Fibroblast of skin of right quadriceps (primary cell): Measurements from ENCODE around the gene MIDN.
A peak's percentile ranks its signal among the peaks of the same experiment; 100 is the strongest.

ENCODE experiments used
- DNase-seq: peaks from one replicate; pipeline ENCODE4 v3.0.0-alpha.2; 2013

The MIDN gene

DNA sequence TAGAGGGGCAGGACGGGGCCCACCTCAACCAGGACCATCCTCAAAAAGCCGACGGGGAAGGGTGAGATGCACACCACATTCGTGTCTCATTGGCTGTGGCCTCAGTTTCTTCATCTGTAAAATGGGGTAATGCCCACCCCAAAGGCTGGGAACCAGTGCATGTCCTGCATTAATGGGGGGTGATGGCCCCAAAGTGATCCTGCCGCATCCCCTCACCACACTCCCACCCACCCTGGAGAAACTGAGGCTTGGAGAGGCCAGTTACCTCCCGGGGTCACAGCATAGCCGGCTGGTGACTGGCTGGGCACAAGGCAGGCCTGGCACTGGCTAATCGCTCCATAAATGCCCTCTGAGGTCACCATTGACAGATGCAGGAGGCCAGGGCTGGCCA is 640 bp upstream of the MIDN start:
- no peak for DNase-seq

DNA sequence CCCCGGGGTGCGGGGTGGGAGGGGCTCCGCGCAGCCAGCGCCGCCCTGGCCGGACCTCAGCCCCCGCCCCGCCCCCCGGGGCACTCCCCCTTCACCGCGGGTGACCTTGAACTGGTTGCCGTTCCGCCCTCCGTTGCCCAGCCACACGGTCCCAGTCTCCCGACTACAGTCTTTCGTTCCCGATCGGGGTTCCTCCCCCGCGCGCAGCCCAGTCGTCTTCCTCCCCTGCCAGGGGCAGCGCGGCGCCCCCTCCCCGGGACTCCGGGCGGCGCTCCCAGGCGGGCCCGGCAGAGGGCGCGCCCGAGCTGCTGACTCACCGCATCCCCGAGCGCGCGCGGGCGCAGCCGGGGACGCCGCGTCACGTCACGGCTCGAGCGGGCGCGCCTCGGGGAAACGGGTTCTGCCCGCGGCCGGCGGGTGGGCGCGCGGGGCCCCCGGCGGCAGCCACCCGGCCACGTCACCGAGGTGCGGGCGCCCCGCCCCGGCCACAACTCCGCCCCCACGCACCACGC is 459 bp downstream of the MIDN start:
- peak; percentile 77 for DNase-seq

DNA sequence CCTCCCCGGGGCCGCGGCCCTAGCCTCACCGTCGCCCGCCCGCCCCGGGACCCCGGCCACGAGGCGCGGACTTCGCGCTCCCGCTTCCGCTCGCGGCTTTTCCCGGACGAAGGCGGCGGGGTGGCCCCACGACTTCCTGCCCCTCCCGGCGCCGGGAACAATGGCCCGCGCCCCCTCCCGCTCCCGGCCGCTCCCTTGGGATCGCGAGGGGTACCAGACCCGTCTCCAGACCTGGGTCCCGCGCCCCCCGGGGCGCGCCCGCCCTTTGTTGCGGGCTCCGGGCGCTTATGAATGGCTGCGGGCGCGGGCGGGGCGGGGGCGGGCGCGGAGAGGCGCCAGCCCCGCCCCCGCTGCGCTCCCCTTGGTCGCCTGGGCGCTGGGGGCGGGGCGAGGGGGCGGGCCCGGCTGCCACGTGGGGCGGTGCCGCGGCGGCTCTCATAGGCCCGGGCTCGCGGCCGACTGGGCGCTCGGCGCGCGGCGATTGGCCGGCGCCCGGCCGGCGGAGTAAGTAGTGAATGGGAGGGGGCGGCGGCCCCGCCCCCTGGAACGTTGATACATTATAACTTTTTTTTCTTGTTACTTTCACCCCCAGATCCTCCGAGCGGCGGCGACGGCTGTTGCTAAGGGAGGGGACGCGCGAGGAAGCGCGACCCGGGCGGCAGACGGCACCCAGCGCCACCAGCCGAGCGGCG is 1.1 kb downstream of the MIDN start:
- DNase-seq = peak; percentile 98

DNA sequence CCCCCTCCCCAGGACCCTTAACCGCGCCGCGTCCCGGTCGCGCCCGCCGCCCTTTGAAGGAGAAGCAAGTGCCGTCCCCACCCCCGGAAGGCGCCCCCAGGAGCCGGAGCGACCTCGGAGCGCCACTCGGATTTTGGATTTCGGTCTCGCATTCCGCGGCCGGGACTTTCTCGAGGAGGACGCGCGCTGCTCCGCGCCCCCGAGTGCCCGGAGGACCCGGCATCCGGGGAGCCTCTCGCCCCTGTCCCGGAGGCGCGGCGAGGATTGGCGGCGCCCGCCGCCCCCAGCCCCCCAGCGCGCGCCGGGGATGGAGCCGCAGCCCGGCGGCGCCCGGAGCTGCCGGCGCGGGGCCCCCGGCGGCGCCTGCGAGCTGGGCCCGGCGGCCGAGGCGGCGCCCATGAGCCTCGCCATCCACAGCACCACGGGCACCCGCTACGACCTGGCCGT is 1.6 kb downstream of the MIDN start:
- DNase-seq = no peak

DNA sequence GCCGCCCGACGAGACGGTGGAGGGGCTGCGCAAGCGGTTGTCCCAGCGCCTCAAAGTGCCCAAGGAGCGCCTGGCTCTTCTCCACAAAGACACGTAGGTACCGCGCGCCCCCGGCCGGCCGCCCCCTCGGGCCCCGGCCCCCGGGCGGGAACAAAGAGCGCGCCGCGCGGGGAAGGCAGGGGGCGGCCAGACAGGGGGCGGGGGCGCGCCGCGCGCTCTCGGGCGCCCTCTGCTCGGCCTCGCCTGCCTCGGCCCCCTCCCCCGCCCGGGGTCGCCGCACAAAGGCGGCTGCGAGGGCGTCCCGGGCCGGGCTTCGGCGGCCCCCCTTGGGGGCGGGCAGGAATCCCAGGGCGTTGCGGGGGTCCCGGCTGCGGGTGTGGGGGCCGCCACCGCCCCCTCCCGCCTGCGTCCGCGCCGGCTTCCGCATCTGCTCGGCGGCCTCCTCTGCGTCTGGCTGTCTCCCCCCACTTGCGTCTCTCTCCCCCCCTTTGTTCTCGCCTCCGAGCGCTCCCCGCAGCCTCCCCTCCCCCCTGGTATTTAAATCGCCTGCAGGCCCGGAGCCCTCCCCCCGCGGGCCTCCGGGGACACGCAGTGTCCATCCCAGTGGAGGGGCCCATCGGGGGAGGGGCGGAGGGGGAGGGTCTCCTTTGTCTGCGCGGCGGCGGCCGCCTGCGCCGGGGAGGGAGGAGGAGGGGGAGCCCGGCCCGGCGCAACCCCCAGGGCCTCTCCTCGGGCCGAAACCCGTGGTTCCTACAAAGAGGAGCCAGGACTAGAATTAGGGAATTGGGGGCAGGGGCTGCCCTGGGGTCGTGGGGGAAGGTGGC is 2.3 kb downstream of the MIDN start:
- peak; percentile 82 for DNase-seq

DNA sequence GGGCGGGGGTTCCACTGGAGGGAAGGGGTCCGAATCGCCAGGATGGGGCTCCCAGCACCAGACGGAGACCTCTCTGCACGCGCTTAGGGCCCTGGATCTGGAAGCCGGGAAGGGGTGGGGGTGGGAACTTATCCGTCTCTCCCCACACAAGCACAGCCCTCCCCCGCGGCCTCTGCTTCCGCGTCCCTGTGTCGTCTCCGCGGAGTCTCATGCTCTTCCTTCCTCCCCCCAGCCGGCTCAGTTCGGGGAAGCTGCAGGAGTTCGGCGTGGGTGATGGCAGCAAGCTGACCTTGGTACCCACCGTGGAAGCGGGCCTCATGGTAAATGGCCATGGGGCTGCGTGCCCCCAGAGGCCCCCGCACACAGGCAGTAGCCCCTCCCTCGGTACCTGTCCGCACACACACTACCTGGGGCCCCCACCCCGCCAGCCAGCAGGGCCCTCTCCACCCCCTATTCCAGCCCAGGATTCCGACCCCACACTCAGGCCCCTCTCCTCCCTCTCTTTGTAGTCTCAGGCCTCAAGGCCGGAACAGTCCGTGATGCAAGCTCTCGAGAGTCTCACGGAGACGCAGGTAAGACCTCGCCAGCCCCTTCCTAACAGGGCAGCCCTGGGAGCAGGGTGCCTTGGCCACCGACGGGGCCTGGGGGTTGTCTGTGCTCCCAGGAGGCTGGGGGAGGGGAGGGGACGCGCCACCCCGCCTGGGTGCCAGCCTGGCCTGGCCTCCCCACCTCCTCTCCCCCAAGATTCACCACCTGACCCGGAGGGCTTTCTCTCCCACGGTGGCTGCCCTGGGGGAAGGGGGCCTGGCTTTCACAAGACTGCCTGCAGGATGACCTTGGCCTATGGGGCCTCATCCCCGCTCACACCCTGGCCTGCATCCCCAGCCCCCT is 3.2 kb downstream of the MIDN start:
- DNase-seq = peak; percentile 79

DNA sequence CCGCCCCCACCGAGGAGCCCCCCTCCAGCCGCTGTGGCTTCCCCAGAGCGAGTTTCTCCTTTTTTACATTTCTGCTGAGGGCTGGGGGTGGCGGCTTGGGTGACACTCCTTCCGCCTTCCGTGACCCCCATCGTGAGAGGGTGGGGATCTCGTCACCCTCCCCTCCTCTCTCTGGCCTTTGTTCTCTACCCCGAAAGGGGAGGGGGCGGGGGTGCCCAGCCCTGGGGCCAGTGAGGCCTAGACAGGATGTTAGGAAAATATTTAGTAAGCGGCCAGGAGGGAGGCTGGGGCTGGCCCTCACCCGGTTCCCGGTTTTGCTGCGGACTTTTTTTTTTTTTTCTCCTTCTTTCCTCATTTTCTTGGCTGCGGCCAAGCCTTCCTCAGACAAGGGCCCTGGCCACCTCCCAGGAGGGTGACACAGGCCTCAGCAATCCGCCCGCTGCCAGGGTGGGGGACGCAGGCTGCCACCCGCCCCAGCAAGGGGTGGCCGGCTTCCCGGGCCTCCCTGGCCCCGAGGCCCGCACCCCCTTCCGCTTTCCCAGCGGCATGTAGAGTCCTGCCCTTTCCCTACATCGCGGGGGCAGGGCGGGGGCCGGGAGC is 3.9 kb downstream of the MIDN start:
- DNase-seq = peak; percentile 96

DNA sequence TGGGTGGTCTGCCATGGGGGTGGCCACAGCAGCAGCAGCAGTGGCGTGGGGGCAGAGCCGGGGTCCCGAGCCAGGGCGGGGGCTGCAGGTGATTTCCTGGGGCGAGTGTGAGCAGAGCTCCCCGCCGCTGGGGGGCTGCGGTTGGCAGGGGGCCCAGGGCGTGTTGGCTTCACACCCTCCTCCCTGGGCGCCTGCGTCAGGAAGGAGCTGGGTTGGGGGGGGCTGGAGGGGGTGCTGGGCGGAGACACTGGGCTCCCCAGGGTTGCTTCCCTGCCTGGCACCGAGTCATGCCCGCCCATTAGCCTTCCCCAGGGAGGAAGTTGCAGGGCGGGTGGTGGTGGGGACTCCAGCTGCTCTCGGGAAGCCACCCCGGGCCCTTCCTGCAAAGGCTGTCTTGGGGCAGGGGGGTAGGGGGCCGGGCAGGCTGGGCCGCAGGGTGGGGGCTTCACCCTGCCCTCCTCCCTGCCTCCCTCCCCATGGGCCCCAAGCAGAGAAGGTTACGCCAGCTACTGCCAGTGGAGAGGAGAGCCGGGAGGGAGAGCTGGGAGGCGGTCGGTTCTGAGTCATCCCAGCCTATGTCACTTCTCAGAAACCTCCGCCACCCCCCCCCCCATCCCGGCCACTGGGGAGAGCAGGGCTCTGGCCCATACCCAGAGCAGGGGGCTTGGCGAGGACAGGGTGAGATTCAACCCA is 4.6 kb downstream of the MIDN start:
- peak; percentile 98 for DNase-seq

DNA sequence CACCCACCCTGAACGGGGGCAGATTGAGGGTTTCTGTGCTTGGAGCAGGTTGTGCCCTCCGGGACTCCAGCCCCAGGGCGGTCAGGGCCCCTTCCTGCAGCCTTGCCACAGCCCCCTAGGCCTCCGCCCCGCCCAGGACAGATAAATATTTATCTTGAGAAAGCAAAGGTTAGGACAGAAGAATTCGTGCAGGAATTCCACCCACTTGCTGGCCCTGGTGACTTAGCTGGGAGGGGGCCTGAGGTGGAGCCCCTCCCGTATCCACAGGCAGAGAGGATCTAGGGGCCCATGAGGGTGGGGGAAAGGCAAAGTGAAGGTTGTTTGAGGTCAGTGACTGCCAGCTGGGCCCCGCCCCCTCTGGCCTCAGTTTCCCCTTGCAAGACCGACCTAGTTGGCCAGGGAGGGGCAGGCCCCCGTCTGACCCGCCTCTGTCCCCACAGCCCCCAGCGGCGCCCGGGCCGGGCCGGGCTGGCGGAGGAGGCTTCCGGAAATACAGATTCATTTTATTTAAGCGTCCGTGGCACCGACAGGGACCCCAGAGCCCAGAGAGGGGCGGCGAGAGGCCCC is 5.2 kb downstream of the MIDN start:
- DNase-seq = no peak

DNA sequence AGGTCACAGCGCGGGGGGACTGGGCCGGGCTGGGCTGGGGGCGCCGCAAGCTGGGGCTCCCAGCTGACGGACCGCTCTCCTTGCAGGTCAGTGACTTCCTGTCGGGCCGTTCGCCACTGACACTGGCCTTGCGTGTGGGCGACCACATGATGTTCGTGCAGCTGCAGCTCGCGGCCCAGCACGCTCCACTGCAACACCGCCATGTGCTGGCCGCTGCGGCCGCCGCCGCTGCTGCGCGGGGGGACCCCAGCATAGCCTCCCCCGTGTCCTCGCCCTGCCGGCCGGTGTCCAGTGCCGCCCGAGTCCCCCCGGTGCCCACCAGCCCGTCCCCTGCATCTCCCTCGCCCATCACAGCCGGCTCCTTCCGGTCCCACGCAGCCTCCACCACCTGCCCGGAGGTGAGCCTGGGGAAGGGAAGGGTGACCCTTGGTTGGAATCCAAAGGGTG is 5.7 kb downstream of the MIDN start:
- no peak for DNase-seq

DNA sequence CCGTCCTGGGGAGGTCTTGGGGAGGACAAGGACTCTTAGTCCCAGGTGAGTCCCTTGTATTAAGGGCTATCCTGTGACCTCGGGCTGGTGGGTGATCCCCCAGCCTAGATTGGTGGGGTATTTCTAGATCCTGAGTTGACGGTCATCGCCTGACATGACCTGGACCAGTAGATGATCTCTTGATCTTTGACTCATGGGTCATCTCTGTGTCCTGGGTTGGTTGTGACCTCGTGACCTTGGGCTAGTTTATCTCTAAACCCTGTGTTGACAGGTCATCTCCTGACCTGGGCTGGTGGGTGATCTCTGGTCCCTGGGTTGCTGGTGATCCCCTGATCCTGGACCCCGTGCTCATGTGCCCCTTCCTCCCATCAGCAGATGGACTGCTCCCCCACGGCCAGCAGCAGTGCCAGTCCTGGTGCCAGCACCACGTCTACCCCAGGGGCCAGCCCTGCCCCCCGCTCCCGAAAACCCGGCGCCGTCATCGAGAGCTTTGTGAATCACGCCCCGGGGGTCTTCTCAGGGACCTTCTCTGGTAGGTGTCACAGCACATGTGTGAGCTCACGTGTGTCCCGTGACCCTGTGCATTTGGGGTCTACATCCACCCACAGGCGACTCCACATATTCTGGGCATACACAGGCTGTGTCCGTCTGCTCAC is 6.3 kb downstream of the MIDN start:
- DNase-seq = no peak

DNA sequence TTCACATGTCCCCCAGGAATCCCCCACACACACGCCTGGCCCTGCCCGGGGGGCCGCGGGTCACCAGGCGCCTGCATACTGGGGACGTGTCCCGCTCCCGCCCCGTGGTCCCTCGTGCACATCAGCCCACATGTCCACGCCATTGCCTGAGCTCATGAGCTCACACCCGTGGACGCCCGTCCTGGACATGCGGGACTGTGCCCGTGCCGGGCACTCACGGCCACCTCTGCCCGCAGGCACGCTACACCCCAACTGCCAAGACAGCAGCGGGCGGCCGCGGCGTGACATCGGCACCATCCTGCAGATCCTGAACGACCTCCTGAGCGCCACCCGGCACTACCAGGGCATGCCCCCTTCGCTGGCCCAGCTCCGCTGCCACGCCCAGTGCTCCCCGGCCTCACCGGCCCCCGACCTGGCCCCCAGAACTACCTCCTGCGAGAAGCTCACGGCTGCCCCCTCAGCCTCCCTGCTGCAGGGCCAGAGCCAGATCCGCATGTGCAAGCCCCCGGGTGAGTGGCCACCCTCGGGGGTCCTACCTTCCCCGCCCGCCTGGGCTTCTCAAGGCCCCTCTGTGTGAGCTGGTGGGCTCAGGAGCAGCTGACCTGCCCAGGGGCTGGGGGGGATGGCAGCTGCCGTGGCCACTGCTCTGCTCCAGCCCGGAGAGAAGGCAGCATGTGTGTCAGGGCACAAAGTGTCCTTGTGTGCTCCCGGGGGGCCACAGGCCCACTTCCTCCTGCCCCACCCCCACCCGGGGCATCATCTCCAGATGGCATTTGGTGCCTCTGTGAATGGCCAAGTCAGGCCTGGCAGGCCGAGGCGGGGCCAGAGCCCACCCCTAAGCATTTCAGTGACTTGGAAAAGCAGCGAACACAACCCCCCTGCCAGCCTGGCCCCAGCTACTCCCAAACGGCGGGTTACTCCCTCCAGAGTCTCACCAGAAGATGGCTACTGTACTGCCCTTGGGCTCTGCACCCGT is 7.1 kb downstream of the MIDN start:
- DNase-seq = no peak

DNA sequence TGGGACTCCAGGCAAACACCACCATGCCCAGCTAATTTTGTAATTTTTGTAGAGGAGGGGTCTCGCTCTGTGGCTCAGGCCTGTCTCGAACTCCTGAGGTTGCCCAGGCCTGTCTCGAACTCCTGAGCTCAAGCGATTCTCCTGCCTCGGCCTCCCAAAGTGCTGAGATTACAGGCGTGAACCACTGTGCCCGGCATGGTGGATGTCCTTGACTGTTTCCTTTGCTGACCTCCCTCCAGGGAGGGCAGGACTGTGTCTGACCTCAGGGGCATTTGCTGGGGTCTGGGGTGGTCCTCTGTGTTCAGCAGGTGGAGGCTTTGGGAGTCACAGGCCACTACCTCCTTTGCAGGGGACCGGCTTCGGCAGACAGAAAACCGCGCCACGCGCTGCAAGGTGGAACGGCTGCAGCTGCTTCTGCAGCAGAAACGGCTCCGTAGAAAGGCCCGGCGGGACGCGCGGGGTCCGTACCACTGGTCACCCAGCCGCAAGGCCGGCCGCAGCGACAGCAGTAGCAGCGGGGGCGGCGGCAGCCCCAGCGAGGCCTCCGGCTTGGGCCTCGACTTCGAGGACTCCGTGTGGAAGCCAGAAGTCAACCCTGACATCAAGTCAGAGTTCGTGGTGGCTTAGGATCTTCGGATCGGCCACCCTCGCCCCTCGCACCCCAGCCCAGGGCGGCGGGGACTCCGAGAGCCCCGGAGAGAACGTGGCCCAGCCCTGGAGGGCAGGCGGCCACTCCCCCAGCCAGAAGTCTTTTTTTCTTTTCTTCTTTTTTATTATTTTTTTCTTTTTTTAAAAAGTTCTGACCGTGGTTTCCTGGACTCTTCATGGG is 8.5 kb downstream of the MIDN start:
- DNase-seq = no peak

DNA sequence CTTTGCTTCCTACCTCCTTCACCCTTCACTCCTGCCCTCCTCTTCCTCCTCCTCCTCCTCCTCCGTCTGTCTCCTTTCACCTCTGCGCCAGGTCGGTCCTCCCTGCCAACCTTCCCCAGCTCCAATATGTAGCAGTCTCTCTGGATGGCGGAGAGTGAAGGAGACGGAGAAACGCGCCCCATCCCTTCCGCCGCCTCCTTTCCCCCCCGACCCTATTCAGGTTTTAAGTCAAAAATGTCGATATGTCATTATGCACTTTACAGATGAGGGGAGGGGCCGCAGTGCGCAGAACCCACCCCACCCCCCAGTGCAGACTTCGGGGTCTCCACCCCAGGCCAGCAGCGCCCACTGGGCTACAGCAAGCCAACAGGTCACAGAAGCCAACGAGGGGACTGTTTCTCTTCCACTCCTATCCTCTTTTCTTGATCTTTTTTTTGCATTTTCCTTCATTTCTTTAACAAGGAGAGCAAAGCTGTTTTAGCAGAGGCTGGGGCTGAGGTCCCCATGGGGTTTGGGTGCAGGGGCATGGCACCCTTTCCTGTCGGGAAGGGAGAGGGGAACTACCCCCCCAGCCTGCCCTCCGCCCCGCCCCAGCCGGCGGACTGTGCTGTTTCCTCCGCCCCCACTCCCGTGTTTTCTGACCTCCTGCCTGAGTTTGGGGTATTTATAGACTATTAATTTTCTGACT is 9.2 kb downstream of the MIDN start:
- no peak for DNase-seq

DNA sequence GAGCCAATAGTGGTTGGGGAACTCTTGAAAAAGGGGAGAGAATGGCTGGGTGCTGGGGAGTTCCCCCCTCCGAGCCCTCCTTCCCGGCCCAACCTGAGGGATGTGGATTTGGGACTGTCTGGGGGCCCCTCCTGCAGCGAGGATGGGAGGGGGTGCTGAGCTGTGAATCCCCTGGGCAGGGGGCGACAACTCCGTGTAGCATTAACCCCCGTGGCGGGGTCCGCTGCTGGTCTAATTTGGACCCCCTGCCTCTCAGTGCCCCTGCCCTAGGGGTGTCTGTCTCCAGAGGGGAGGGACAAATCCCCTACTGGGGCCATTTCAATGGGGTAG is 9.7 kb downstream of the MIDN start:
- DNase-seq = no peak

DNA sequence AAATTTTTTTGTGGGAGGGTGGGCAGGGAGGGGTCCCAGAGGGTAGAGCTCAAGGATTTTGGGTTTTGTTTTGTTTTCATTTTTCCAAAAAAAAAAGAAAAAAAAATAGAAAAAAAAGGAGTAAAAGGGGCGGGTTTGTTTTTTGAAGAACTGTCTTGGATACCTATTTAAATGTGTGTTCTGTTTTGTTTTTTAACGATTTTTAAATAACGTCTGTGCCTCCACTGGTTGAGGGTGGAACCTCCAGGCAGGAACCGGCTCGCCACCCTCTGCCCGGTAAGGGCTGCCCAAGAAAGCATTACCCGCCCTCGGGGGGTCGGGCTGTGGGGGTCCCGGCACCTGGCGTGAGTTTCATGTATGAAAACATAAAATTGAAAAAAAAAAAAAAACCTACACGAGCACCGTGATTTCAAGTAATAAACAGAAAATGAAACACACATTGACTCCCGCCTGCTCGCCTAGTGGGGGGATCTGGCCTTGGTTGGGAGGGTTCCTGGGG is 10.4 kb downstream of the MIDN start:
- DNase-seq = no peak

DNA sequence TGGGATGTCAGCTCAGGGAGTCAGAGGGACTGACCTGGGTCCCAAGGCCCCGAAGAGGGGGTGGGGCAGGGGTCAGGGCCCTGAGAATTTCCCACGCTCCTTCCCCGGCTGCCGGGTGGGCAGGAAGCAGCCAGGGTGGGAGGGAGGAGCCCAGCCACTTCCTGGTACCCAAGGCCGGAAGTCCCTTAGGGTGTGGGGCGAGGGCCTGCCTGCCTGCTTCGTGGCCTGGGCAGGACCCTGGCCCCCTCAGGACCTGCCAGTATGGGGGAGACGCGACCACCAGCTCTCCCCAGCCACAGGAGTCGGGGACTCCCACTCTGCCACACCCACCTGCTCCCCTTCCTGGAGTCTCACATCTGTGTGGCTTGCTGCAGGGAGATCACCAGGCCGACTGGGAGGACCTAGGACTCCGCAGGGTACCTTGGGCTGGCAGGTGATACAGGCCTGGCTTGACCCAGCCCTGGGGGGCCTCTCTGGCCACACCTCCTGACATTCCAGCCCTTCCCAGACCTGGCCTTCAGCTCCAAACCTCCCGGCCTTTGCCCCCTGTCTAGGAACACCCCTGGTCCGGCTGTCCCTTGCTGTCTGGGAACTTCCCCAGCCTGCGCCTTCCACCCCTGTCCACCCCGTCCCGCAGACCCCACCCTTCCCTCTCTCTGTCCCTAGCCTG is 11.0 kb downstream of the MIDN start:
- DNase-seq = peak; percentile 61
